Astrocyte of the cerebellum (primary cell): ENCODE results near the gene TREML2.

Experiments used
- DNase-seq: peaks from one replicate; pipeline ENCODE4 v3.0.0-alpha.2; 2011; ENCODE audit warnings: low read depth
- H3K4me3 ChIP-seq: 2 replicates; pipeline ENCODE4 v1.5.1; 2011; ENCODE audit warnings: mild to moderate bottlenecking, low read depth, low read length, moderate library complexity
- CTCF ChIP-seq: IDR thresholded peaks from 2 replicates; pipeline ENCODE4 v1.5.1; 2012; ENCODE audit warnings: low read length, low read depth, moderate library complexity, mild to moderate bottlenecking; ENCODE audit errors: missing control alignments
- in situ Hi-C: cut with HindIII; loops from 2 replicates; pipeline ENCODE4 v1.10.0; 2017; ENCODE audit warnings: low sequenced_read_pairs

The TREML2 gene

GRCh38 chr6:41209547-41210320 is 8.8 kb upstream of the TREML2 start:
- H3K4me3 ChIP-seq, result no peak overlapping the region
- DNase-seq, result no peak
- in situ Hi-C loops, result no loop called here
- TF ChIP-seq CTCF, result no peak

GRCh38 chr6:41208439-41209106 is 7.6 kb upstream of the TREML2 start:
- in situ Hi-C loops, result no loop called here
- DNase-seq, result no peak
- H3K4me3 ChIP-seq, result no peak overlapping the region
- TF ChIP-seq CTCF, result no peak

GRCh38 chr6:41204156-41204555 is 3.2 kb upstream of the TREML2 start:
- in situ Hi-C loops, result no loop called here
- H3K4me3 ChIP-seq, result no peak overlapping the region
- TF ChIP-seq CTCF, result no peak
- no peak for DNase-seq

- in situ Hi-C loops, result no loop called here
- no peak overlapping the region for H3K4me3 ChIP-seq
- TF ChIP-seq CTCF, result no peak
- no peak for DNase-seq
These were observed 820 bp upstream of the TREML2 start for GRCh38 chr6:41201764-41202173.

- no peak overlapping the region for H3K4me3 ChIP-seq
- in situ Hi-C loops, result no loop called here
- no peak for DNase-seq
- no peak for TF ChIP-seq CTCF
These were observed 551 bp downstream of the TREML2 start for GRCh38 chr6:41200296-41200900.

- in situ Hi-C loops, result no loop called here
- no peak for TF ChIP-seq CTCF
- H3K4me3 ChIP-seq, result no peak overlapping the region
- no peak for DNase-seq
These were observed 1.2 kb downstream of the TREML2 start for GRCh38 chr6:41199552-41200246.
